WTC11 (cell line): Measurements from ENCODE around the gene DTNB. TPM values are rescaled to one million over a fixed set of nuclear protein-coding genes. Genes with fewer than 3 reads are reported as not detected.

ENCODE experiments used
- ATAC-seq: fragments of 200-7000 bp; cut with Tn5 transposase; 2 replicates; pipeline ENCODE4 v1.10.0; 2021; ENCODE audit warnings: mild to moderate bottlenecking, moderate library complexity
- CTCF ChIA-PET: fragments of 300-600 bp; sonication (Branson Sonifier 250); formaldehyde crosslinking; loops from one replicate; lab custom pipeline; 2021; ENCODE audit warnings: antibody characterized with exemption; lab: Charles Lee
- POLR2A ChIA-PET: fragments of 350-600 bp; sonication (Branson Sonifier 250); formaldehyde crosslinking; loops from one replicate; lab custom pipeline; 2021; ENCODE audit warnings: antibody characterized with exemption; lab: Charles Lee
- DNase-seq: peaks from one replicate; pipeline ENCODE4 v3.0.0; 2021; ENCODE audit warnings: low spot score
- H3K27ac Mint-ChIP-seq: 2 replicates; pipeline ENCODE4 v1.8.0; 2021; ENCODE audit warnings: mixed read lengths
- H3K27me3 Mint-ChIP-seq: 2 replicates; pipeline ENCODE4 v1.8.0; 2021; ENCODE audit warnings: low read depth, mild to moderate bottlenecking, moderate library complexity, mixed read lengths
- H3K36me3 Mint-ChIP-seq: 2 replicates; pipeline ENCODE4 v1.8.0; 2021; ENCODE audit warnings: mixed read lengths
- H3K4me1 Mint-ChIP-seq: 2 replicates; pipeline ENCODE4 v1.8.0; 2022; ENCODE audit warnings: mixed read lengths
- H3K4me3 Mint-ChIP-seq: 2 replicates; pipeline ENCODE4 v1.8.0; 2021; ENCODE audit warnings: mild to moderate bottlenecking, moderate library complexity, mixed read lengths
- H3K9me3 Mint-ChIP-seq: 2 replicates; pipeline ENCODE4 v1.8.0; 2021; ENCODE audit warnings: mixed read lengths
- CREM ChIP-seq: sonication (generic); formaldehyde crosslinking; IDR thresholded peaks from 2 replicates; pipeline ENCODE4 v1.8.1; 2022; ENCODE audit warnings: mild to moderate bottlenecking, missing genetic modification reagents, moderate library complexity
- FOXK1 ChIP-seq: sonication (generic); formaldehyde crosslinking; IDR thresholded peaks from 2 replicates; pipeline ENCODE4 v1.8.0; 2022; ENCODE audit warnings: mild to moderate bottlenecking, moderate library complexity, missing genetic modification reagents
- JAZF1 ChIP-seq: fragments of 250-450 bp; sonication (Bioruptor Pico); IDR thresholded peaks from 2 replicates; pipeline ENCODE4 v1.9.0; 2021; ENCODE audit warnings: moderate library complexity, mild to moderate bottlenecking, inconsistent platforms
- NR2C2 ChIP-seq: sonication (generic); formaldehyde crosslinking; IDR thresholded peaks from 2 replicates; pipeline ENCODE4 v1.8.0; 2022; ENCODE audit warnings: mild to moderate bottlenecking, missing genetic modification reagents
- PRRX2 ChIP-seq: fragments of 250-450 bp; sonication (Bioruptor Pico); IDR thresholded peaks from 2 replicates; pipeline ENCODE4 v1.8.0; 2021; ENCODE audit warnings: mild to moderate bottlenecking
- SMAD4 ChIP-seq: sonication (generic); formaldehyde crosslinking; IDR thresholded peaks from 2 replicates; pipeline ENCODE4 v1.8.0; 2022; ENCODE audit warnings: mild to moderate bottlenecking, missing genetic modification reagents
- TP53 ChIP-seq: sonication (generic); formaldehyde crosslinking; IDR thresholded peaks from 2 replicates; pipeline ENCODE4 v1.8.1; 2023; ENCODE audit warnings: mild to moderate bottlenecking, missing genetic modification reagents
- ZNF219 ChIP-seq: sonication (generic); formaldehyde crosslinking; IDR thresholded peaks from 2 replicates; pipeline ENCODE4 v1.8.0; 2023; ENCODE audit warnings: missing genetic modification reagents, mild to moderate bottlenecking, borderline replicate concordance
- ZNF263 ChIP-seq: sonication (generic); formaldehyde crosslinking; IDR thresholded peaks from 2 replicates; pipeline ENCODE4 v1.8.1; 2022; ENCODE audit warnings: low read depth, mild to moderate bottlenecking, moderate library complexity, missing genetic modification reagents
- ZNF317 ChIP-seq: sonication (generic); formaldehyde crosslinking; IDR thresholded peaks from 2 replicates; pipeline ENCODE4 v1.8.1; 2023; ENCODE audit warnings: low read depth, mild to moderate bottlenecking, moderate library complexity, missing genetic modification reagents, borderline replicate concordance
- ZNF671 ChIP-seq: fragments of 250-450 bp; sonication (Bioruptor Pico); IDR thresholded peaks from 2 replicates; pipeline ENCODE4 v1.8.0; 2021; ENCODE audit warnings: mild to moderate bottlenecking
- total RNA-seq: library from RNA; stranded (reverse); gene quantifications from 3 replicates; pipeline ENCODE4 v1.2.3, GENCODE V29; 2021
- TF ChIP-seq, protein P1 (sequence below): fragments of 250-450 bp; sonication (Bioruptor Pico); IDR thresholded peaks from 2 replicates; pipeline ENCODE4 v2.1.2; 2022; ENCODE audit warnings: mild to moderate bottlenecking, moderate library complexity
- TF ChIP-seq, protein P2 (sequence below): sonication (generic); formaldehyde crosslinking; IDR thresholded peaks from 2 replicates; pipeline ENCODE4 v1.8.1; 2023; ENCODE audit warnings: mild to moderate bottlenecking, missing genetic modification reagents, borderline replicate concordance
- TF ChIP-seq, protein P3 (sequence below): sonication (generic); formaldehyde crosslinking; conservative IDR thresholded peaks from 2 replicates; pipeline ENCODE4 v1.8.1; 2022; ENCODE audit warnings: mild to moderate bottlenecking, missing genetic modification reagents
- TF ChIP-seq, protein P4 (sequence below): sonication (generic); formaldehyde crosslinking; IDR thresholded peaks from 2 replicates; pipeline ENCODE4 v1.8.1; 2023; ENCODE audit warnings: mild to moderate bottlenecking, missing genetic modification reagents

The DTNB gene
- total RNA-seq, 1 experiment from 2014 or later, result 39.9 TPM

DNA sequence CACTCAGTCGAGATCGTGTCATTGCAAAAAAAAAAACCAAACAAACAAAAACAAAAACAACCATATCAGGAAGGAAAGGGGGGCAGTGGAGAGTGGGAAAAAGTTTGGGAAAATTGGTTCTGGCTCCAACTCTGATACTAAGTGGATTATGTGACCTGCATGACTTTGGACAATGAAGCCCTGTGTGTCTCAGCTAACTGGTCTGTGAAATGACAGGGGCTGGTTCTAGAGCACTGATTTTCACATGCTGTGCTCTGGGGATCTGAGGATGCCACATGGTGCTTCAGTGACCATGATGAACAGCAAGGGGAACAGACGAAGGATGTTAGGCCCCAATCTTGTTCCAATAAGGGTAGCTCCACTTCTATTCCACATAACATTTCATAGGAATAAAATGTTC lies 174.2 kb downstream of the DTNB start (continued):
- TF ChIP-seq, protein P1, sequence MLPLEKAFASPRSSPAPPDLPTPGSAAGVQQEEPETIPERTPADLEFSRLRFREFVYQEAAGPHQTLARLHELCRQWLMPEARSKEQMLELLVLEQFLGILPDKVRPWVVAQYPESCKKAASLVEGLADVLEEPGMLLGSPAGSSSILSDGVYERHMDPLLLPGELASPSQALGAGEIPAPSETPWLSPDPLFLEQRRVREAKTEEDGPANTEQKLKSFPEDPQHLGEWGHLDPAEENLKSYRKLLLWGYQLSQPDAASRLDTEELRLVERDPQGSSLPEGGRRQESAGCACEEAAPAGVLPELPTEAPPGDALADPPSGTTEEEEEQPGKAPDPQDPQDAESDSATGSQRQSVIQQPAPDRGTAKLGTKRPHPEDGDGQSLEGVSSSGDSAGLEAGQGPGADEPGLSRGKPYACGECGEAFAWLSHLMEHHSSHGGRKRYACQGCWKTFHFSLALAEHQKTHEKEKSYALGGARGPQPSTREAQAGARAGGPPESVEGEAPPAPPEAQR (CRISPR knock-in tag), result no peak

DNA sequence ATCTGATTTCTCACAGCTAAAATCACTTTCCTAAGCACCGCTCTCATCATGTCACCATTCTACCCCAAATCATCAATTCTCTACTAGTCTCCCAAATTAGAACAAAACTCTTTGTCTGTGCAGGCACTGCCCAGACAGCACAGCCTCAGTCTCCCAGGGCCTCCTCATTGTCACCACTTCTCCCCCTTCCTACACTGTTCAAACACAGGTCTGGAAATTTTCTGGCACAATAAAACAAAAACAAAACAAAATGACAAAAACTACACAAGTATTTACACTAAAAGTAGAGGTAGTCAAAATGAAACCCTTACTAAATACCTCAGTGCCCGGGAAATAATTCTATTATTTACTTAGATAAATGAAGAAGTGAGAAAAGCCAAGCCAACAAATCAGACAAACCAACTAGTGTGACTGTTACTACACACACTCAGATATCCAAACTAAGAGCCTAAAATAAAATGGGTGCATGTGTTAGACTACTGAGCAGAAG lies 175.4 kb downstream of the DTNB start:
- ATAC-seq, result no peak
- peaks cover 10% of the 10 kb centered on the region; the same call in 1 of the 2 replicates for H3K4me1 Mint-ChIP-seq
- no peak for TF ChIP-seq JAZF1
- no peak for TF ChIP-seq NR2C2
- no peak for TF ChIP-seq ZNF317 (CRISPR knock-in tag)
- no peak for TF ChIP-seq PRRX2 (CRISPR knock-in tag)
- no peak for TF ChIP-seq SMAD4 (CRISPR knock-in tag)
- TF ChIP-seq, protein P2, sequence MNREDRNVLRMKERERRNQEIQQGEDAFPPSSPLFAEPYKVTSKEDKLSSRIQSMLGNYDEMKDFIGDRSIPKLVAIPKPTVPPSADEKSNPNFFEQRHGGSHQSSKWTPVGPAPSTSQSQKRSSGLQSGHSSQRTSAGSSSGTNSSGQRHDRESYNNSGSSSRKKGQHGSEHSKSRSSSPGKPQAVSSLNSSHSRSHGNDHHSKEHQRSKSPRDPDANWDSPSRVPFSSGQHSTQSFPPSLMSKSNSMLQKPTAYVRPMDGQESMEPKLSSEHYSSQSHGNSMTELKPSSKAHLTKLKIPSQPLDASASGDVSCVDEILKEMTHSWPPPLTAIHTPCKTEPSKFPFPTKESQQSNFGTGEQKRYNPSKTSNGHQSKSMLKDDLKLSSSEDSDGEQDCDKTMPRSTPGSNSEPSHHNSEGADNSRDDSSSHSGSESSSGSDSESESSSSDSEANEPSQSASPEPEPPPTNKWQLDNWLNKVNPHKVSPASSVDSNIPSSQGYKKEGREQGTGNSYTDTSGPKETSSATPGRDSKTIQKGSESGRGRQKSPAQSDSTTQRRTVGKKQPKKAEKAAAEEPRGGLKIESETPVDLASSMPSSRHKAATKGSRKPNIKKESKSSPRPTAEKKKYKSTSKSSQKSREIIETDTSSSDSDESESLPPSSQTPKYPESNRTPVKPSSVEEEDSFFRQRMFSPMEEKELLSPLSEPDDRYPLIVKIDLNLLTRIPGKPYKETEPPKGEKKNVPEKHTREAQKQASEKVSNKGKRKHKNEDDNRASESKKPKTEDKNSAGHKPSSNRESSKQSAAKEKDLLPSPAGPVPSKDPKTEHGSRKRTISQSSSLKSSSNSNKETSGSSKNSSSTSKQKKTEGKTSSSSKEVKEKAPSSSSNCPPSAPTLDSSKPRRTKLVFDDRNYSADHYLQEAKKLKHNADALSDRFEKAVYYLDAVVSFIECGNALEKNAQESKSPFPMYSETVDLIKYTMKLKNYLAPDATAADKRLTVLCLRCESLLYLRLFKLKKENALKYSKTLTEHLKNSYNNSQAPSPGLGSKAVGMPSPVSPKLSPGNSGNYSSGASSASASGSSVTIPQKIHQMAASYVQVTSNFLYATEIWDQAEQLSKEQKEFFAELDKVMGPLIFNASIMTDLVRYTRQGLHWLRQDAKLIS (CRISPR knock-in tag), result no peak
- TF ChIP-seq, protein P3, sequence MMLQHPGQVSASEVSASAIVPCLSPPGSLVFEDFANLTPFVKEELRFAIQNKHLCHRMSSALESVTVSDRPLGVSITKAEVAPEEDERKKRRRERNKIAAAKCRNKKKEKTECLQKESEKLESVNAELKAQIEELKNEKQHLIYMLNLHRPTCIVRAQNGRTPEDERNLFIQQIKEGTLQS (CRISPR knock-in tag), result no peak
- TF ChIP-seq TP53, result no peak
- no peak for TF ChIP-seq CREM (CRISPR knock-in tag)
- H3K4me3 Mint-ChIP-seq, result no peak overlapping the region
- CTCF ChIA-PET, result interaction anchor here (0.7 kb wide), 1 partner anchor 1465 kb away, joined by 3 read pairs; no protein-coding TSS in a partner anchor
- no peaks in the 10 kb centered on the region for H3K27me3 Mint-ChIP-seq
- DNase-seq, result no peak
- H3K36me3 Mint-ChIP-seq, result no peaks in the 10 kb centered on the region
- no peak overlapping the region for H3K27ac Mint-ChIP-seq
- no peaks in the 10 kb centered on the region for H3K9me3 Mint-ChIP-seq
- POLR2A ChIA-PET, result no interaction called here

DNA sequence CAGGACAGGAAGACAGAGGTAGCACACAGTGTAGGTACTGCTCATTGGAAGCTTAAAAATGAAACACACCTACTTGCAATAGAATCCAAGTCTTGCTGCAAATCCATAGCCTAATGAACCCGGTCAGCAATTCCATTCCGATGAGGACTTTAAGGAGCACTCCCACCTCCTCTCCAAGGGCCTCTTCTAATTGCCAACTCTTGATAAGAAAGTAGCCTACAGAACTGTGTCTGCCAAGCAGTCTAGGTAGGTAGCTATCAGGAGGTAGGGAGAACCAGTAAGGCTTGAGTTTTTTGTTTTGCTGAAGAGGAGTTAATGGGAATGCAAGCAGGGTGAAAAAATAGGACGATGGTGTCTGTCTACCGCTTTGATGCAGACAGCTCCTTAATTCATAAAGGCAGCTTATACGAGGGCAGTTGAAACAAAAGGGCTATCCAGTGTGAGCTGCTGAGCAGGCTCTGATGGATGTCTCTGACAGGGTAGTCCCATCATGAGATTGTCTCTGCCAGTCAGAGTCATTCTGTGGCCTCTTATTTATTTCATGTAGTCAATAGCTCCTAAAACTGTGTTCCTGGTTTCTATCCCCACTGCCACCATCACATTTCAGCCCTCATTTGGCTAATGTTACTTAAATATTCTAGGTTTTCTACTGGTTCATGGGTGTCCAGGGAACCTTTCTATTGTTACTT lies 176.0 kb downstream of the DTNB start:
- ChIA-PET CTCF (no interaction called here), POLR2A (no interaction called here)
- no peaks in the 10 kb centered on the region for H3K9me3 Mint-ChIP-seq
- no peaks in the 10 kb centered on the region for H3K27me3 Mint-ChIP-seq
- H3K4me3 Mint-ChIP-seq, result no peak overlapping the region
- H3K4me1 Mint-ChIP-seq, result peaks cover 10% of the 10 kb centered on the region; the same call in 1 of the 2 replicates
- DNase-seq, result no peak
- H3K27ac Mint-ChIP-seq, result no peak overlapping the region; the same call in 1 of the 2 replicates
- no peak for TF ChIP-seq ZNF263
- TF ChIP-seq, protein P4, sequence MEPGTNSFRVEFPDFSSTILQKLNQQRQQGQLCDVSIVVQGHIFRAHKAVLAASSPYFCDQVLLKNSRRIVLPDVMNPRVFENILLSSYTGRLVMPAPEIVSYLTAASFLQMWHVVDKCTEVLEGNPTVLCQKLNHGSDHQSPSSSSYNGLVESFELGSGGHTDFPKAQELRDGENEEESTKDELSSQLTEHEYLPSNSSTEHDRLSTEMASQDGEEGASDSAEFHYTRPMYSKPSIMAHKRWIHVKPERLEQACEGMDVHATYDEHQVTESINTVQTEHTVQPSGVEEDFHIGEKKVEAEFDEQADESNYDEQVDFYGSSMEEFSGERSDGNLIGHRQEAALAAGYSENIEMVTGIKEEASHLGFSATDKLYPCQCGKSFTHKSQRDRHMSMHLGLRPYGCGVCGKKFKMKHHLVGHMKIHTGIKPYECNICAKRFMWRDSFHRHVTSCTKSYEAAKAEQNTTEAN, result no peak
- TF ChIP-seq FOXK1, result no peak
- no peak for TF ChIP-seq ZNF219
- TF ChIP-seq ZNF671 (CRISPR knock-in tag), result no peak
- TF ChIP-seq, all 79 proteins: peak for 0
- no peak for ATAC-seq
- no peaks in the 10 kb centered on the region for H3K36me3 Mint-ChIP-seq
